Iris pigment epithelial cell (primary cell): ENCODE measurements around the gene JAG2.

Source experiments
- DNase-seq: peaks from one replicate; pipeline ENCODE4 v3.0.0-alpha.2; 2011; ENCODE audit warnings: low read depth

Gene JAG2

GRCh38 chr14:105139831-105140239, 28.7 kb downstream of the JAG2 start:
- no peak for DNase-seq

GRCh38 chr14:105139212-105139825, 29.3 kb downstream of the JAG2 start:
- no peak for DNase-seq

GRCh38 chr14:105138551-105139111, 29.9 kb downstream of the JAG2 start:
- no peak for DNase-seq

GRCh38 chr14:105138021-105138541, 30.5 kb downstream of the JAG2 start:
- DNase-seq, result no peak

GRCh38 chr14:105137481-105138020, 31.0 kb downstream of the JAG2 start:
- DNase-seq, result no peak

- DNase-seq, result no peak
Observed at GRCh38 chr14:105136401-105137322, 31.9 kb downstream of the JAG2 start.

GRCh38 chr14:105135700-105136395, 32.7 kb downstream of the JAG2 start:
- DNase-seq, result no peak

GRCh38 chr14:105132921-105133654, 35.5 kb downstream of the JAG2 start:
- no peak for DNase-seq

- DNase-seq, result no peak
Observed at GRCh38 chr14:105131241-105131640, 37.3 kb downstream of the JAG2 start.

GRCh38 chr14:105128059-105128458, 40.5 kb downstream of the JAG2 start:
- no peak for DNase-seq

- no peak for DNase-seq
Observed at GRCh38 chr14:105126981-105127329, 41.6 kb downstream of the JAG2 start.

GRCh38 chr14:105126126-105126980, 42.2 kb downstream of the JAG2 start:
- DNase-seq, result no peak

GRCh38 chr14:105124823-105125222, 43.8 kb downstream of the JAG2 start:
- DNase-seq, result no peak

- DNase-seq, result no peak
Observed at GRCh38 chr14:105123981-105124765, 44.4 kb downstream of the JAG2 start.

GRCh38 chr14:105123064-105123665, 45.4 kb downstream of the JAG2 start:
- DNase-seq, result no peak

- no peak for DNase-seq
Observed at GRCh38 chr14:105120056-105120455, 48.5 kb downstream of the JAG2 start.

- no peak for DNase-seq
Observed at GRCh38 chr14:105119408-105120025, 49.1 kb downstream of the JAG2 start.

GRCh38 chr14:105118646-105119407, 49.7 kb downstream of the JAG2 start:
- DNase-seq, result no peak
